HepG2 (cell line): ENCODE measurements around the gene TCF12. TPM values are rescaled to one million over a fixed set of nuclear protein-coding genes. Genes with fewer than 3 reads are reported as not detected.

ENCODE experiments used
- ATAC-seq: fragments of 200-7000 bp; cut with Tn5 transposase; 3 replicates; pipeline ENCODE4 v1.9.1; 2020; ENCODE audit warnings: mild to moderate bottlenecking, moderate library complexity
- BruUV-seq: library from RNA; stranded (reverse); fragments of 400-500 nt; replicated peaks from 2 replicates; lab custom pipeline; 2021; lab: Mats Ljungman, UMichigan
- CTCF ChIA-PET: fragments of 300-600 bp; formaldehyde crosslinking; extraction: SDS; loops from one replicate; lab custom pipeline; 2021; ENCODE audit warnings: low total read pairs, inconsistent platforms, low intra/inter-chr PET ratio; lab: Yijun Ruan, JAX
- POLR2A ChIA-PET: fragments of 350-600 bp; sonication (Branson Sonifier 250); formaldehyde crosslinking; loops from one replicate; lab custom pipeline; 2020; ENCODE audit warnings: antibody characterized with exemption, inconsistent platforms; lab: Yijun Ruan, JAX
- DNase-seq: peaks from one replicate; pipeline ENCODE4 v3.0.0-alpha.2; 2015; ENCODE audit warnings: low spot score
- FAIRE-seq: peaks from 3 replicates; lab custom pipeline; 2011; peaks lifted over from hg19 to GRCh38; lab: Jason Lieb, UNC
- H2AFZ ChIP-seq: one replicate; pipeline ENCODE4 v1.6.1; 2011; ENCODE audit warnings: low read length, inconsistent platforms
- H3K27ac ChIP-seq: fragments of 300-600 bp; 3 replicates; pipeline ENCODE4 v1.8.0; 2011; ENCODE audit warnings: mixed run types, mild to moderate bottlenecking, mixed read lengths, low read length, inconsistent platforms; ENCODE audit not compliant: insufficient read depth; ENCODE audit errors: extremely low read length
- H3K27me3 ChIP-seq, 2 experiments: fragments of 200-600 bp in 1 of 2; 2 replicates in 1 of 2; 3 replicates in 1 of 2; pipeline versions ENCODE4 v1.6.0 to v1.8.0; 2011; ENCODE audit warnings: low read length in 2 of 2, mild to moderate bottlenecking in 2 of 2, moderate library complexity in 2 of 2, inconsistent platforms in 1 of 2; ENCODE audit not compliant: insufficient read depth in 2 of 2, control insufficient read depth in 1 of 2
- H3K36me3 ChIP-seq, 2 experiments: fragments of 200-600 bp in 1 of 2; replicated peaks in 1 of 2; 2 replicates in 1 of 2; 3 replicates in 1 of 2; pipeline versions ENCODE4 v1.5.1 to v1.8.0; 2011; ENCODE audit warnings: low read length in 2 of 2, inconsistent platforms in 1 of 2; ENCODE audit not compliant: insufficient read depth in 2 of 2, control insufficient read depth in 1 of 2
- H3K4me1 ChIP-seq: 2 replicates; pipeline ENCODE4 v1.5.1; 2012; ENCODE audit warnings: low read length, inconsistent platforms; ENCODE audit not compliant: insufficient read depth
- H3K4me2 ChIP-seq: 2 replicates; pipeline ENCODE4 v1.6.0; 2011; ENCODE audit warnings: low read depth, low read length, inconsistent platforms
- H3K4me3 ChIP-seq, 3 experiments: fragments of 200-600 bp in 1 of 3; sonication (generic), shearing (Covaris generic) in 1 of 3; replicated peaks in 1 of 3; 2 replicates each; pipeline ENCODE4 v1.5.1; 2011 to 2016; ENCODE audit warnings: low read length in 3 of 3, inconsistent platforms in 2 of 3, low read depth in 2 of 3, mild to moderate bottlenecking in 2 of 3, control low read depth in 1 of 3, mixed read lengths in 1 of 3; ENCODE audit not compliant: insufficient read depth in 1 of 3
- H3K79me2 ChIP-seq: one replicate; pipeline ENCODE4 v1.6.1; 2011; ENCODE audit warnings: low read length, inconsistent platforms; ENCODE audit not compliant: insufficient read depth
- H3K9ac ChIP-seq: 2 replicates; pipeline ENCODE4 v1.6.0; 2011; ENCODE audit warnings: mild to moderate bottlenecking, low read depth, low read length, inconsistent platforms; ENCODE audit not compliant: insufficient read depth
- H3K9me3 ChIP-seq: 2 replicates; pipeline ENCODE4 v1.5.1; 2012; ENCODE audit warnings: mild to moderate bottlenecking, low read length
- H4K20me1 ChIP-seq: 2 replicates; pipeline ENCODE4 v1.6.0; 2011; ENCODE audit warnings: inconsistent platforms, mild to moderate bottlenecking, low read length, moderate library complexity; ENCODE audit not compliant: insufficient read depth
- ARNTL ChIP-seq: sonication (generic); formaldehyde crosslinking; IDR thresholded peaks from 2 replicates; pipeline ENCODE4 v1.4.0; 2020; ENCODE audit warnings: mild to moderate bottlenecking, missing genetic modification reagents
- ATF7-NPFF ChIP-seq: sonication (generic); formaldehyde crosslinking; IDR thresholded peaks from 2 replicates; pipeline ENCODE4 v1.8.1; 2023; ENCODE audit warnings: mild to moderate bottlenecking, low read depth, missing genetic modification reagents, moderate library complexity
- MXD4 ChIP-seq: IDR thresholded peaks from 2 replicates; pipeline ENCODE4 v1.6.1; 2016; ENCODE audit warnings: mild to moderate bottlenecking, missing biosample characterization, missing genetic modification reagents
- NBN ChIP-seq: fragments of 450-650 bp; conservative IDR thresholded peaks from 2 replicates; pipeline ENCODE4 v1.6.1; 2017
- NFKB2 ChIP-seq: sonication (generic); formaldehyde crosslinking; IDR thresholded peaks from 2 replicates; pipeline ENCODE4 v1.4.0; 2020; ENCODE audit warnings: missing genetic modification reagents, borderline replicate concordance
- REL ChIP-seq: sonication (generic); formaldehyde crosslinking; conservative IDR thresholded peaks from 2 replicates; pipeline ENCODE4 v1.8.0; 2022; ENCODE audit warnings: mild to moderate bottlenecking, missing genetic modification reagents, moderate library complexity
- ZFAT ChIP-seq: sonication (generic); formaldehyde crosslinking; conservative IDR thresholded peaks from 2 replicates; pipeline ENCODE4 v1.8.1; 2023; ENCODE audit warnings: missing genetic modification reagents, inconsistent platforms
- ZNF232 ChIP-seq: sonication (generic); formaldehyde crosslinking; IDR thresholded peaks from 2 replicates; pipeline ENCODE4 v1.4.0; 2020; ENCODE audit warnings: missing genetic modification reagents, borderline replicate concordance
- ZNF3 ChIP-seq: IDR thresholded peaks from 2 replicates; pipeline ENCODE4 v1.7.0; 2017; ENCODE audit warnings: inconsistent platforms
- ZNF547 ChIP-seq: sonication (generic); formaldehyde crosslinking; IDR thresholded peaks from 2 replicates; pipeline ENCODE4 v1.5.1; 2020; ENCODE audit warnings: mild to moderate bottlenecking, missing genetic modification reagents
- in situ Hi-C: cut with HindIII; loops from 2 replicates; pipeline ENCODE4 v1.10.0; 2017; ENCODE audit warnings: low pct_unique_long_range_greater_than_20kb; ENCODE audit not compliant: extremely low pct_ligation_motif_present
- intact Hi-C: fragments of 100-400 bp; cut with micrococcal nuclease; formaldehyde crosslinking; loops from one replicate; pipeline ENCODE4 v1.10.0; 2022; ENCODE audit not compliant: unreplicated experiment
- polyA plus RNA-seq, 8 experiments: library from polyadenylated mRNA; depleted of rRNA in 3 of 8; stranded (reverse) in 7 of 8; unstranded in 1 of 8; fragments of >200 nt; fragmentation: Illumina TruSeq in 4 of 8; extraction: Trizol in 4 of 8; gene quantifications; 2 replicates each; pipeline versions ENCODE4 v1.2.1 to v1.2.3, GENCODE V29; 2011 to 2016; ENCODE audit warnings: low read depth in 4 of 8, missing spikeins in 1 of 8, mixed read lengths in 1 of 8; ENCODE audit not compliant: insufficient read depth in 1 of 8
- total RNA-seq, 5 experiments: library from RNA; depleted of rRNA; stranded (reverse); fragments of >200 nt; fragmentation: Illumina TruSeq; extraction: Trizol; gene quantifications; 2 replicates each; pipeline ENCODE4 v1.2.3, GENCODE V29; 2016; ENCODE audit warnings: low read depth in 1 of 5
- TF ChIP-seq, protein P1 (sequence below): sonication (generic); formaldehyde crosslinking; IDR thresholded peaks from 2 replicates; pipeline ENCODE4 v1.4.0; 2020; ENCODE audit warnings: missing genetic modification reagents
- TF ChIP-seq, protein P2 (sequence below): sonication (generic); formaldehyde crosslinking; IDR thresholded peaks from 2 replicates; pipeline ENCODE4 v1.4.0; 2020; ENCODE audit warnings: missing genetic modification reagents
- TF ChIP-seq, protein P3 (sequence below): sonication (generic); formaldehyde crosslinking; IDR thresholded peaks from 2 replicates; pipeline ENCODE4 v1.4.0; 2020; ENCODE audit warnings: missing genetic modification reagents
- TF ChIP-seq, protein P4 (sequence below), 2 experiments: sonication (generic) in 1 of 2; formaldehyde crosslinking in 1 of 2; IDR thresholded peaks; 2 replicates each; pipeline versions ENCODE4 v1.6.1 to v1.9.0; 2014 to 2022; ENCODE audit warnings: antibody characterized with exemption in 1 of 2, borderline replicate concordance in 1 of 2, inconsistent platforms in 1 of 2, low read depth in 1 of 2, missing genetic modification reagents in 1 of 2

Gene TCF12
- total and polyA plus RNA-seq, 2 of the 13 experiments (the other 11 are each of a cell fraction or from before 2014, with no cell fraction given), result 48.6 to 51.1 TPM

DNA sequence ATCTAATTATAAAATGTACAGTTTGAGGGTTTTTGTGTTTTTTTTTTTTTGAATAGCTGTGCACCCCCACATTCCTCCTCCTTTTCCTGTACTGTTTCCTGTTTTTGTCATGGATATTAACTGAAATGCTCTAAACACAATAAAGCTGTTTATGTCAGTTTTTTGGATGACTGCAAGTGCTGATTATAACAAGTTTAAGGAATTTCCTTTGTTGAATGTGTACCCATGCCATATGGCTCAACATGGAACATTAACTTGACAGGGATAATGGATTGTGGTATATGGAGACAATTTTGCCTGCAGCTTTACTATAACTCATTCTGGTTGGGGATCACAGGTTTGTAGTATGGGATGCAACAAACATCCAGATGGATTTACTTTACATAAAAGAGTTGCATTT is 216.4 kb downstream of the TCF12 start:
- intact Hi-C loops, result loop anchor here (5.0 to 10.0 kb wide), 2 partner anchors 210 to 313 kb away; no protein-coding TSS in a partner anchor
- Histone ChIP-seq H2AFZ (no peak overlapping the region), H4K20me1 (no peaks in the 10 kb centered on the region), H3K4me2 (no peak overlapping the region), H3K79me2 (peaks cover 2% of the 10 kb centered on the region), H3K9ac (no peak overlapping the region), H3K27me3 (no peaks in the 10 kb centered on the region), H3K9me3 (no peaks in the 10 kb centered on the region), H3K4me3 (no peak overlapping the region), H3K27ac (no peak overlapping the region), H3K4me1 (no peaks in the 10 kb centered on the region), H3K36me3 (no peaks in the 10 kb centered on the region; a peak in 1 of 5 replicates)
- CTCF ChIA-PET, result no interaction called here
- ATAC-seq, result no peak
- no peak for FAIRE-seq
- in situ Hi-C loops, result no loop called here
- DNase-seq, result no peak
- BruUV-seq, result no TSS peak
- TF ChIP-seq, protein P1, sequence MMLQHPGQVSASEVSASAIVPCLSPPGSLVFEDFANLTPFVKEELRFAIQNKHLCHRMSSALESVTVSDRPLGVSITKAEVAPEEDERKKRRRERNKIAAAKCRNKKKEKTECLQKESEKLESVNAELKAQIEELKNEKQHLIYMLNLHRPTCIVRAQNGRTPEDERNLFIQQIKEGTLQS (CRISPR knock-in tag), result no peak
- no peak for TF ChIP-seq MXD4 (CRISPR knock-in tag)
- no peak for TF ChIP-seq ZNF3 (CRISPR knock-in tag)
- TF ChIP-seq ZNF547 (CRISPR knock-in tag), result no peak
- TF ChIP-seq, protein P2, sequence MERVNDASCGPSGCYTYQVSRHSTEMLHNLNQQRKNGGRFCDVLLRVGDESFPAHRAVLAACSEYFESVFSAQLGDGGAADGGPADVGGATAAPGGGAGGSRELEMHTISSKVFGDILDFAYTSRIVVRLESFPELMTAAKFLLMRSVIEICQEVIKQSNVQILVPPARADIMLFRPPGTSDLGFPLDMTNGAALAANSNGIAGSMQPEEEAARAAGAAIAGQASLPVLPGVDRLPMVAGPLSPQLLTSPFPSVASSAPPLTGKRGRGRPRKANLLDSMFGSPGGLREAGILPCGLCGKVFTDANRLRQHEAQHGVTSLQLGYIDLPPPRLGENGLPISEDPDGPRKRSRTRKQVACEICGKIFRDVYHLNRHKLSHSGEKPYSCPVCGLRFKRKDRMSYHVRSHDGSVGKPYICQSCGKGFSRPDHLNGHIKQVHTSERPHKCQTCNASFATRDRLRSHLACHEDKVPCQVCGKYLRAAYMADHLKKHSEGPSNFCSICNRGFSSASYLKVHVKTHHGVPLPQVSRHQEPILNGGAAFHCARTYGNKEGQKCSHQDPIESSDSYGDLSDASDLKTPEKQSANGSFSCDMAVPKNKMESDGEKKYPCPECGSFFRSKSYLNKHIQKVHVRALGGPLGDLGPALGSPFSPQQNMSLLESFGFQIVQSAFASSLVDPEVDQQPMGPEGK, result no peak
- no peak for TF ChIP-seq NBN
- no peak for TF ChIP-seq REL (CRISPR knock-in tag)
- TF ChIP-seq ATF7-NPFF (CRISPR knock-in tag), result no peak
- TF ChIP-seq ZFAT (CRISPR knock-in tag), result no peak
- TF ChIP-seq, protein P3, sequence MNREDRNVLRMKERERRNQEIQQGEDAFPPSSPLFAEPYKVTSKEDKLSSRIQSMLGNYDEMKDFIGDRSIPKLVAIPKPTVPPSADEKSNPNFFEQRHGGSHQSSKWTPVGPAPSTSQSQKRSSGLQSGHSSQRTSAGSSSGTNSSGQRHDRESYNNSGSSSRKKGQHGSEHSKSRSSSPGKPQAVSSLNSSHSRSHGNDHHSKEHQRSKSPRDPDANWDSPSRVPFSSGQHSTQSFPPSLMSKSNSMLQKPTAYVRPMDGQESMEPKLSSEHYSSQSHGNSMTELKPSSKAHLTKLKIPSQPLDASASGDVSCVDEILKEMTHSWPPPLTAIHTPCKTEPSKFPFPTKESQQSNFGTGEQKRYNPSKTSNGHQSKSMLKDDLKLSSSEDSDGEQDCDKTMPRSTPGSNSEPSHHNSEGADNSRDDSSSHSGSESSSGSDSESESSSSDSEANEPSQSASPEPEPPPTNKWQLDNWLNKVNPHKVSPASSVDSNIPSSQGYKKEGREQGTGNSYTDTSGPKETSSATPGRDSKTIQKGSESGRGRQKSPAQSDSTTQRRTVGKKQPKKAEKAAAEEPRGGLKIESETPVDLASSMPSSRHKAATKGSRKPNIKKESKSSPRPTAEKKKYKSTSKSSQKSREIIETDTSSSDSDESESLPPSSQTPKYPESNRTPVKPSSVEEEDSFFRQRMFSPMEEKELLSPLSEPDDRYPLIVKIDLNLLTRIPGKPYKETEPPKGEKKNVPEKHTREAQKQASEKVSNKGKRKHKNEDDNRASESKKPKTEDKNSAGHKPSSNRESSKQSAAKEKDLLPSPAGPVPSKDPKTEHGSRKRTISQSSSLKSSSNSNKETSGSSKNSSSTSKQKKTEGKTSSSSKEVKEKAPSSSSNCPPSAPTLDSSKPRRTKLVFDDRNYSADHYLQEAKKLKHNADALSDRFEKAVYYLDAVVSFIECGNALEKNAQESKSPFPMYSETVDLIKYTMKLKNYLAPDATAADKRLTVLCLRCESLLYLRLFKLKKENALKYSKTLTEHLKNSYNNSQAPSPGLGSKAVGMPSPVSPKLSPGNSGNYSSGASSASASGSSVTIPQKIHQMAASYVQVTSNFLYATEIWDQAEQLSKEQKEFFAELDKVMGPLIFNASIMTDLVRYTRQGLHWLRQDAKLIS (CRISPR knock-in tag), result no peak
- no peak for TF ChIP-seq ZNF232
- no peak for TF ChIP-seq NFKB2 (CRISPR knock-in tag)
- TF ChIP-seq, protein P4, sequence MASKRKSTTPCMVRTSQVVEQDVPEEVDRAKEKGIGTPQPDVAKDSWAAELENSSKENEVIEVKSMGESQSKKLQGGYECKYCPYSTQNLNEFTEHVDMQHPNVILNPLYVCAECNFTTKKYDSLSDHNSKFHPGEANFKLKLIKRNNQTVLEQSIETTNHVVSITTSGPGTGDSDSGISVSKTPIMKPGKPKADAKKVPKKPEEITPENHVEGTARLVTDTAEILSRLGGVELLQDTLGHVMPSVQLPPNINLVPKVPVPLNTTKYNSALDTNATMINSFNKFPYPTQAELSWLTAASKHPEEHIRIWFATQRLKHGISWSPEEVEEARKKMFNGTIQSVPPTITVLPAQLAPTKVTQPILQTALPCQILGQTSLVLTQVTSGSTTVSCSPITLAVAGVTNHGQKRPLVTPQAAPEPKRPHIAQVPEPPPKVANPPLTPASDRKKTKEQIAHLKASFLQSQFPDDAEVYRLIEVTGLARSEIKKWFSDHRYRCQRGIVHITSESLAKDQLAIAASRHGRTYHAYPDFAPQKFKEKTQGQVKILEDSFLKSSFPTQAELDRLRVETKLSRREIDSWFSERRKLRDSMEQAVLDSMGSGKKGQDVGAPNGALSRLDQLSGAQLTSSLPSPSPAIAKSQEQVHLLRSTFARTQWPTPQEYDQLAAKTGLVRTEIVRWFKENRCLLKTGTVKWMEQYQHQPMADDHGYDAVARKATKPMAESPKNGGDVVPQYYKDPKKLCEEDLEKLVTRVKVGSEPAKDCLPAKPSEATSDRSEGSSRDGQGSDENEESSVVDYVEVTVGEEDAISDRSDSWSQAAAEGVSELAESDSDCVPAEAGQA (IDR thresholded peaks at IDR 0.05; ENCODE audit: low read depth), result no peak
- TF ChIP-seq, protein P4 (CRISPR knock-in tag; IDR thresholded peaks at IDR 0.05; ENCODE audit: borderline replicate concordance), result no peak
- TF ChIP-seq ARNTL (CRISPR knock-in tag), result no peak
- POLR2A ChIA-PET, result no interaction called here
